GM21576 (cell line): Measurements from ENCODE around the gene DSN1.

Source experiments
- ATAC-seq: cut with Tn5 transposase; IDR thresholded peaks from one replicate; pipeline ENCODE4 v1.9.1; 2021; ENCODE audit warnings: mild to moderate bottlenecking, moderate library complexity; ENCODE audit not compliant: unreplicated experiment

DSN1 gene

DNA sequence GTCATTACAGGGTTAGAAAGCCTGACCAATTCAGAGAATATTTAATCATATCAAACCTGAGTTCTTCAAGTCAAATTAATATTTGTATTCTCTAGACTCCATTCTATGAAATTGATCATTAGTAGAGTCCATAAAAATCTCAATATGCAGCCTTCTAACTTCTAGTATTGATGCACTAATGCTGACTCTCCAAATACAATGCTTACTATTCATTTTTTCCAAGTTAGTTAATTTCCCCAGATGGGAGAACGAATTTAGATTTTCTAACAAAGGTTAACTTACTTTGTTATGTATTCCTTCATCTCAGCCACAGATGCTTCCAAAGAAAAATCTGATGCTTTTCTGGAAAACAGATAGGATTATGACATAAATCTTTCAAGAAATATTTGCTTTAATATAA, 15.3 kb downstream of the DSN1 start:
- ATAC-seq = no peak

GRCh38 chr20:36756496-36756895, 17.1 kb downstream of the DSN1 start:
- ATAC-seq = no peak

GRCh38 chr20:36754656-36755222, 18.8 kb downstream of the DSN1 start:
- ATAC-seq = no peak

DNA sequence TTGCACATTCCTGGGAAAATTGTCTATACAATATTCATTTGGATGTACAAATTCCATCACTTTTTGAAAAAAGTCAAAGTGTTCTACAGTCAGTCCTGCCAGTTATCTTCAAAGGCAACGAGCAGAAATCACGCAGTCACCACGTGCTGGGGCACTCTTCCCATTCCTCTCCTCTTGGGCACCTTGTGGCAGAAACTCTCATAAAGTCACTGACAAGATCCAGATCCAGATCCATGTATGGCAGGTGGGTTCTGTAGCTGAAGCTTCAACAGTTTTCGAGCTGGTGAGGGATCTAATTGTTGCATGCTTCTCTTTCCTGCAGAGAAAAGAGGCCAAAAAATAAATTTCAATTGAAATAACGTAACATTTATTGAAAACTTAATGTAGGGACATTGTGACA, 21.0 kb downstream of the DSN1 start:
- ATAC-seq = no peak

GRCh38 chr20:36745927-36746659, 27.5 kb downstream of the DSN1 start, which contains the start of gene NDRG3:
Gene NDRG3 (minus strand): TSS chr20:36746090. CDS start chr20:36721735, 24,355 bp downstream.
- ATAC-seq = peak; percentile 91

- ATAC-seq = peak; percentile 29
Measured at GRCh38 chr20:36745234-36745926, 28.2 kb downstream of the DSN1 start.

GRCh38 chr20:36744764-36745191, 28.8 kb downstream of the DSN1 start:
- no peak for ATAC-seq

DNA sequence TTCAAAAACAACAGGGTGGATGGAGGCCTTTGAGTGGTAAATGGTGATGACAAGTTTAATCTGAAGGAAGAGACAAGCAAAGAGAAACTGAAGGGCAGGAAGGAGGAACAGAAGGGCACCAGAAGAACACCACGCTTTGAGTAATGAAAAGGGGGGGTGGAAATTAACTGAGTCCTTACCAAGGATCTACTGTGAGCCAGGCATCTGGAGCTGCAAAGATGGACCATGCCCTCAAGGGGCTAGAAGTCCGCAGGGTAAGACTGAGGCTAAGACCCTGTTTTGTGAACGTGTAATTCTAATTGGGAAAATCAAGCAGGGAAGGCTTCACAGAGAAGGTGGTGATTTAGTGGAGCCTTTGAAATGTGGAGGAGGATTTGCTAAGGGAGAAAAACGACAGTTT, 29.3 kb downstream of the DSN1 start:
- ATAC-seq = no peak

- no peak for ATAC-seq
Measured at GRCh38 chr20:36742558-36742957, 31.0 kb downstream of the DSN1 start.

DNA sequence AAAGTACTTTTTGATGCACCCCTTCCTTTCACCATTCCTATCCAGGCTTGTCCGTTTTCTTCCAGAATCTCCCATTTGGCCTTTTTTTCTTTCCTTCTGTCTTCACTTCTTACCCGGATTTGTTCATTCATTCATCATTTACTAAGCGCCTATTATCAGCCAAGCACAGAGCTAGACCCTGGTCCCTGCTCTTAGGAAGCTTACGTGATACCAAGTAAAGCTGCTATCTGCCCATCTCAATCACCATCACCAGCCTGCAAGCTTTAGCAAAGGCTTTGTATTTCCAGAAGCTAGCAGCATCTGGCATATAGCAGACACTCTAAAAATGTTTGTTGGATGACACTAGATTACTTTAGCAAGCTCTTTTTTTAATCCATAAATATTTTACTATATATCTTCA, 32.5 kb downstream of the DSN1 start:
- no peak for ATAC-seq

DNA sequence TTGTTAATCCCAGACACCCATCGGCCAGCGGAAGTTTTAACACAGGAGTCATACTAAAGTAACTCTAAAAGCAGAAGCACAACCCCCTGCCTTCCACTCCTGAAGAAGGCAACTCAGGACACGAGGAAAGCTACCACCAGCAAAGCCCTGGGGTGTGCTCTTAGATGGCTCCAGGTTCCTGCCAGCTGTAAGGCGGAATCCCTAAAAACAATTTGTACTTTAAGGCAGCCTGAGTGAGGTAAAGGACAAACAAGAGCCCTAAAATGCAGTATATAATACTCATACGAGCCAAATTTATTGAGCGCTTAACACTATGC, 36.4 kb downstream of the DSN1 start:
- no peak for ATAC-seq

DNA sequence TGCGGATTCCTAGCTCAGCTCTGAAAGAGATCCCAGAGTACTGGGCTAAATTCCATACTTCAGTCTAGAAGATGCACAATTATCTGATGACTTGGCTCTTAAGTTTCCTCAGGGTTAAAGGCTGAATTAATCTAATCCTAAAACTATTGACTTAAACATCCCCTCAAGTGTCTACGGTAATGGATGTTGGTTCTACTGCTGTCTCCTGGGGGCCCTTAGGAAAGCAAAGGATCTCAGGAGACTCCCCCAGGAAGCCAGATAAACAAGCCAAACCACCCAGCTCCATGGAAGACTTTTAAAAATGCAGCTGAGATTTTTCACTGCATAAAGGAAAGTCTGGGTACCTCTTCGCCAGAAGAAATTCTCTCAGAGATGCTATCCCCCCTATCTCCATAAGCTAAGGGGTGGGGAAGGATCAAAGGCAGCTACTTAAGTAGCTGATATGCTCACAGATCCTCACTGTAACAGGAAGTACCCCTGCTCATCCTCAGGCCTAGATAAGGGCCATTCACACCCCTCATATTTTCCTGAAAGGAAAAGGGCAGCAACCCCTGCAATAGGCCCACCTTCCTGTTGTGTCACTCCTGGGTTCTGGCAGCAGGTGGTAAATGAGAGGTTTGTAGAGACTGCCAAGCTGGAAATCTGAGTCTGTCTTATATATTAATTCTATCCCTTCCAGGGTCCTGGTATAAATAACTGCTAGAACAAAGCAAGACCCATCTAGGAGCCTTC, 36.9 kb downstream of the DSN1 start:
- ATAC-seq = no peak

DNA sequence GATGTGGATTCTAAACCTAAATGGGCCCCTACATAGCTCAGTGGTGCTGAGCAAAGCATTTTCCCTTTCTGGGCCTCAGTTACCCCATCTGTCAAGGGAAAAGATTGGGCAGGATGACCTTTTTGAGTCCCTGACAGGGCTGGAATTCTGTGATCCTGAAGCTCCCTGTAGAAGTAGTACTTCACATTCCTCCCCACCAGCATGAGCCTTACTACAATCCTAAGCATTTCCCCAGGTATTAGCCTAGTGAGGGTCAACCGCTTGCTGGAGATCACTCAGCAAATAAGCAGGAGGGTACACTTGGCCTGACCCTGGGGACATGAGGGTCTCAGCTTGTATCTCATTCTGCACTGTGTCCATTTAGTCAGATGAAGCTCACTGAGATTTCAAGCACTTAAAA, 41.1 kb downstream of the DSN1 start:
- no peak for ATAC-seq

DNA sequence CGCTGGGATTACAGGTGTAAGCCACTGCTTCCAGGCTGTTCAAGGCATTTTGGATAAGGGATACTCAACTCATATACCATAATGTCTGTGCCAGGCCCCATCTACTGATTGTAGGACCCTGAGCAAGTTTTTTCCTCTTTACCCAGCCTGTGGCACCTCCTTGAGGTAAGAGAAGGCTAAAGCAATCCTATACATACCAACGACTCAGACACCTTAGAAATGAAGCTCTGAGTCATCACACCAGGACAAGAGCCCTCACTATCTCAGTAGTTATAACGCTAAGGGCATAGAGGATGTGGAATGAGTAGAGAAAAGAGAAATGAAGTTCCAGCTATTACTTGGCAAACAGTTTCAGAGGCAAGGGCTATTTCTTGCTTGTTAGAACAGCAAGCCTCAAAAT, 44.6 kb downstream of the DSN1 start:
- ATAC-seq = no peak

DNA sequence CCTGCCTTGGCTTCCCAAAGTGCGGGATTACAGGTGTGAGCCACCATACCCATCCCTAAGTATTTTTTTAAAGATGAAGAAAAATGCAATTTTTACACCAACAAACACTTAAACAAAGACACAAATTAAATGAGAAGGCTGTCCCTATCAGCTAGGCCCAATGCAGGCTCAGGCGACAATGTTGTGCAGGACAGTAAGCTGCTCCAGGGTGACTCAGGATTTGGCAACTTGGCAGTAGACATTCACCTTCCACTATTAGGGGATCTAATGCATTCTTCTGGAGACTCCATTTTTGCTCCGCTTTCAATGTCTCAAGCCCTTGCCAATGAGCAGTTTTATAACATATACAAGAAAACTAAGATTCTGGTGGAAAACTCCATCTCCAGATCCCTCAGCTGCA, 47.4 kb downstream of the DSN1 start:
- ATAC-seq = no peak

- no peak for ATAC-seq
Measured at GRCh38 chr20:36720510-36720909, 53.1 kb downstream of the DSN1 start.

DNA sequence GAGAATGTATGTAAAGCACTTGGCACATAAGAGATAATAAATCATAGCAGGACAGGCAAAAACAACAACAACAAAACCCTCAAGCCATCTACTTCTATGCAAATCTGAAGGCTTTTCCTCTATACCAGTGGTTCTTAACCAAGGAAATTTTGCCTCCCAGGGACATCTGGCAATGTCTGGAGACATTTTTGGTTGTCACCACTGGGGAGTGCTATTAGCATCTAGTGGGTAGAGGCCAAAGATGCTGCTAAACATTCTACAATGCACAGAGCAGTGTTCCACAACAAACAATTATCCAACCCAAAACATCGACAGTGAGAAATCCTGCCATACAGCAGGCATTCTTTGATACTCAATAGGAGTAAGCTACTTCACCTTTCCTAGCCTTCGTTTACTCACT, 55.9 kb downstream of the DSN1 start:
- no peak for ATAC-seq

DNA sequence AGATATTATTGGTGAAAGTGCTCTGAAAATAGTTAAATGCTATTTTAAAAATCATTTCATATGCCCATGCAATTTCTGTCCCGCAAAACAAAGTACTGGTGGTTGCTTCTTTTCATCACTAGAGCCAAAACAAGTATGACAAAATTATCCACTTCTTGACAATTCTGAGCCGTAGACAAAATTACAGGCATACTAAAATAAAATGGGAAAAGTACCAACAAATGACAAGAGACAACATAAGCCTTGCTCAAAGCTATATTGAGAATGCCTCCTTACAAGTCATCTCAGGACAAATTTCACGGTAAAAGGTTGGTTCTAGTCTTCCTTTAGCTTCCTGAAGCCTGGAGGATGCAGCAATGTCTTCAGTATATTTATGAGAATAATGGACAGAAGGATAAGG, 56.5 kb downstream of the DSN1 start:
- no peak for ATAC-seq

GRCh38 chr20:36712775-36713174, 60.8 kb downstream of the DSN1 start:
- ATAC-seq = no peak

GRCh38 chr20:36709126-36709525, 64.4 kb downstream of the DSN1 start:
- no peak for ATAC-seq

DNA sequence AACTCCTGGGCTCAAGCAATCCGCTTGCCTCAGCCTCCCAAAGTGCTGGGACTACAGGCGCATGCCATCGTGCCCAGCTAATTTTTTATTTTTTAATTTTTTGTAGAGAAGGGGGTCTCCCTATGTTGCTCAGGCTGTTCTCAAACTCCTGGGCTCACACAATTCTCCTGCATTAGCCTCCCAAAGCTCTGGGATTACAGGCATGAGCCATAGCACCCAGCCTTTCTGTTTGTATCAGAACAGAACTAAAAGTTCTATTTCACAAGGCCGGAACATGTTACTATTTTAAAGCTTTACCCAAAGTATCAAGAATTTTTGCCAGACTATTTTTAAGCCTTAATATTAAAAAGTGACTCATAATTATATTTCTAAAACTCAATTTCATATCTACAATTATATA, 70.0 kb downstream of the DSN1 start:
- ATAC-seq = no peak
